Body of pancreas (tissue), 4 donors: ENCODE measurements around the gene OTULINL.

ENCODE experiments used
- POLR2A ChIP-seq, 3 donors: fragments of 450-650 bp; IDR thresholded peaks; one replicate each; pipeline ENCODE4 v1.6.1; 2016; ENCODE audit warnings: antibody characterized with exemption in 3 of 3, mild to moderate bottlenecking in 2 of 3
- TF ChIP-seq, protein P1 (sequence below), 7 experiments: fragments of 450-650 bp in 4 of 7; fragments of 200-600 bp in 3 of 7; sonication (generic) in 3 of 7; IDR thresholded peaks; one replicate each; pipeline ENCODE4 v1.5.1; 2016 to 2019; ENCODE audit warnings: antibody characterized with exemption in 7 of 7

DNA sequence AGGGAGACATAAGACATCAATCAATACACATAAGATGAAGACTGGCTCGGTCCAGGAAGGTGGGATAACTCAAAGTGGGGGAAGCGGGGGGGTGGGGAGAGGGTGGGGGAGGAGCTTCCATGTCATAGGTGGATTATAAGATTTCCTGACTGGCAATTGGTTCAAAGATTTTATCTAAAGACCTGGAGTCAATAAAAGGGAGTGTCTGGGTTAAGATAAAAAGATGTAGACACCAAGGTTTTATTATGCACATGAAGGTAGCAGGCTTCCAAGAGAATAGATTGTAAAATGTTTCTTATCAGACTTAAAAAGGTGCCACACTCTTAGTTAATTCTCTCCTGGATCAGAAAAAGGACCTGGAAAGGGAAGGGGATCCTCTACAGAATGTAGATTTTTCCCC is 25.6 kb upstream of the OTULINL start:
- TF ChIP-seq, protein P1, sequence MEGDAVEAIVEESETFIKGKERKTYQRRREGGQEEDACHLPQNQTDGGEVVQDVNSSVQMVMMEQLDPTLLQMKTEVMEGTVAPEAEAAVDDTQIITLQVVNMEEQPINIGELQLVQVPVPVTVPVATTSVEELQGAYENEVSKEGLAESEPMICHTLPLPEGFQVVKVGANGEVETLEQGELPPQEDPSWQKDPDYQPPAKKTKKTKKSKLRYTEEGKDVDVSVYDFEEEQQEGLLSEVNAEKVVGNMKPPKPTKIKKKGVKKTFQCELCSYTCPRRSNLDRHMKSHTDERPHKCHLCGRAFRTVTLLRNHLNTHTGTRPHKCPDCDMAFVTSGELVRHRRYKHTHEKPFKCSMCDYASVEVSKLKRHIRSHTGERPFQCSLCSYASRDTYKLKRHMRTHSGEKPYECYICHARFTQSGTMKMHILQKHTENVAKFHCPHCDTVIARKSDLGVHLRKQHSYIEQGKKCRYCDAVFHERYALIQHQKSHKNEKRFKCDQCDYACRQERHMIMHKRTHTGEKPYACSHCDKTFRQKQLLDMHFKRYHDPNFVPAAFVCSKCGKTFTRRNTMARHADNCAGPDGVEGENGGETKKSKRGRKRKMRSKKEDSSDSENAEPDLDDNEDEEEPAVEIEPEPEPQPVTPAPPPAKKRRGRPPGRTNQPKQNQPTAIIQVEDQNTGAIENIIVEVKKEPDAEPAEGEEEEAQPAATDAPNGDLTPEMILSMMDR (IDR thresholded peaks at IDR 0.05): no peak
- TF ChIP-seq POLR2A (IDR thresholded peaks at IDR 0.05): no peak
